DND-41 (cell line): ENCODE data around the gene PARN.

Experiments
- EZH2 ChIP-seq: IDR thresholded peaks from 3 replicates; pipeline ENCODE4 v1.6.1; 2012; ENCODE audit warnings: borderline replicate concordance, low read depth, mild to moderate bottlenecking, moderate library complexity, low read length, inconsistent platforms; ENCODE audit not compliant: severe bottlenecking
- TF ChIP-seq, protein P1 (sequence below): IDR thresholded peaks from 2 replicates; pipeline ENCODE4 v1.5.1; 2012; ENCODE audit warnings: borderline replicate concordance, low read length, moderate library complexity, mild to moderate bottlenecking; ENCODE audit not compliant: poor library complexity, severe bottlenecking; ENCODE audit errors: extremely low read depth

DNA sequence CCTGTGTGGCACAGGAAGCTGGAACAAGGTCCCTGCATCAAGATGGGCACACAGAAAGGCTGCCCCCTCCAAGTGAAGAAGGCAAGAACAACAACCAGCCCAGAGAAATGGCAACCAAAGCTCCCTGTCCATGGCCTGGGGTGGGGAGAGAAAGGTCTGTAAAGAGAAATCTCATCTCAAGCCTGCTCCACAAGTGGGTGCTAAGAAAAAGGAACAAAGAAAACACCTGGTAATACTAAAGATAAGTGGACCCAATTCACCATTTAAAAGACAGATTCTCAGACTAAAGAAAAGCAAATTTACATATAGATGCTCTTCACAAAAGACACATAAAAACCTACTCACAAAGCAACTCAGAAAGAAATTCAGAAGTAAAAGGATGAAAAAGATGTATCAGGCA lies 107.4 kb downstream of the PARN start:
- TF ChIP-seq, protein P1, sequence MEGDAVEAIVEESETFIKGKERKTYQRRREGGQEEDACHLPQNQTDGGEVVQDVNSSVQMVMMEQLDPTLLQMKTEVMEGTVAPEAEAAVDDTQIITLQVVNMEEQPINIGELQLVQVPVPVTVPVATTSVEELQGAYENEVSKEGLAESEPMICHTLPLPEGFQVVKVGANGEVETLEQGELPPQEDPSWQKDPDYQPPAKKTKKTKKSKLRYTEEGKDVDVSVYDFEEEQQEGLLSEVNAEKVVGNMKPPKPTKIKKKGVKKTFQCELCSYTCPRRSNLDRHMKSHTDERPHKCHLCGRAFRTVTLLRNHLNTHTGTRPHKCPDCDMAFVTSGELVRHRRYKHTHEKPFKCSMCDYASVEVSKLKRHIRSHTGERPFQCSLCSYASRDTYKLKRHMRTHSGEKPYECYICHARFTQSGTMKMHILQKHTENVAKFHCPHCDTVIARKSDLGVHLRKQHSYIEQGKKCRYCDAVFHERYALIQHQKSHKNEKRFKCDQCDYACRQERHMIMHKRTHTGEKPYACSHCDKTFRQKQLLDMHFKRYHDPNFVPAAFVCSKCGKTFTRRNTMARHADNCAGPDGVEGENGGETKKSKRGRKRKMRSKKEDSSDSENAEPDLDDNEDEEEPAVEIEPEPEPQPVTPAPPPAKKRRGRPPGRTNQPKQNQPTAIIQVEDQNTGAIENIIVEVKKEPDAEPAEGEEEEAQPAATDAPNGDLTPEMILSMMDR = no peak
- no peak for TF ChIP-seq EZH2
